GM21360 (cell line): Measurements from ENCODE around the gene TMEM145.
"Not testable (repeated sequence)": the region's sequence is repeated elsewhere in the genome, so short reads cannot be mapped to it uniquely, and the experiment has no call there.

Experiments used
- ATAC-seq: cut with Tn5 transposase; IDR thresholded peaks from one replicate; pipeline ENCODE4 v1.9.1; 2021; ENCODE audit warnings: mild to moderate bottlenecking, moderate library complexity; ENCODE audit not compliant: unreplicated experiment

The TMEM145 gene

GRCh38 chr19:42333975-42334696 lies 21.0 kb downstream of the TMEM145 start:
- no peak for ATAC-seq

GRCh38 chr19:42334697-42335373 lies 21.7 kb downstream of the TMEM145 start:
- ATAC-seq, result no peak

- ATAC-seq, result no peak
Measured at GRCh38 chr19:42335374-42335936, 22.3 kb downstream of the TMEM145 start.

GRCh38 chr19:42335971-42336370 lies 22.9 kb downstream of the TMEM145 start:
- no peak for ATAC-seq

- not testable (repeated sequence) for ATAC-seq
Measured at GRCh38 chr19:42339126-42339860, 26.2 kb downstream of the TMEM145 start.

GRCh38 chr19:42339922-42340321 lies 26.8 kb downstream of the TMEM145 start:
- not testable (repeated sequence) for ATAC-seq

- no peak for ATAC-seq
Measured at GRCh38 chr19:42343344-42344110, 30.4 kb downstream of the TMEM145 start.

GRCh38 chr19:42344336-42344893 lies 31.3 kb downstream of the TMEM145 start:
- no peak for ATAC-seq

- no peak for ATAC-seq
Measured at GRCh38 chr19:42345191-42345812, 32.2 kb downstream of the TMEM145 start.

- ATAC-seq, result no peak
Measured at GRCh38 chr19:42348211-42348610, 35.1 kb downstream of the TMEM145 start.

GRCh38 chr19:42349378-42350107 lies 36.4 kb downstream of the TMEM145 start:
- no peak for ATAC-seq

GRCh38 chr19:42350417-42350816 lies 37.3 kb downstream of the TMEM145 start:
- no peak for ATAC-seq

GRCh38 chr19:42351079-42351735 lies 38.1 kb downstream of the TMEM145 start:
- no peak for ATAC-seq

GRCh38 chr19:42352301-42353259 lies 39.5 kb downstream of the TMEM145 start:
- ATAC-seq, result no peak

- ATAC-seq, result no peak
Measured at GRCh38 chr19:42353341-42354015, 40.4 kb downstream of the TMEM145 start.

- no peak for ATAC-seq
Measured at GRCh38 chr19:42355896-42356295, 42.8 kb downstream of the TMEM145 start.

- no peak for ATAC-seq
Measured at GRCh38 chr19:42356686-42357085, 43.6 kb downstream of the TMEM145 start.
